Measurements from ENCODE around the gene SLC50A1. TPM values are rescaled to one million over a fixed set of nuclear protein-coding genes. Genes with fewer than 3 reads are reported as not detected.

Gene SLC50A1
- total RNA-seq, 3 donors from 2014 or later (not counting 1 experiment from before 2014, with no cell fraction given), result 31.7 to 33.5 (median 32.7) TPM

- H3K4me3 Mint-ChIP-seq, result no peak overlapping the region
- H3K36me3 Mint-ChIP-seq, result no peaks in the 10 kb centered on the region
- peaks cover 0 to 9% of the 10 kb centered on the region in 2 donors for H3K27me3 Mint-ChIP-seq (ENCODE audit: low read depth in 2 of 2)
- Histone ChIP-seq H3K4me1 (ENCODE audit: control insufficient read depth, insufficient read depth, low read length) (no peaks in the 10 kb centered on the region), H3K4me3 (ENCODE audit: low read length) (no peak overlapping the region), H3K27me3 (ENCODE audit: control insufficient read depth, insufficient read depth, low read length) (no peaks in the 10 kb centered on the region), H3K9me3 (ENCODE audit: control insufficient read depth, insufficient read depth, low read length) (no peaks in the 10 kb centered on the region), H3K27ac (ENCODE audit: low read length) (no peak overlapping the region), H3K36me3 (ENCODE audit: control insufficient read depth, insufficient read depth, low read length) (no peaks in the 10 kb centered on the region)
- ATAC-seq, result no peak
- intact Hi-C loops (cut with micrococcal nuclease), result no loop called here
- WGBS (ENCODE audit: insufficient coverage), result 91% methylated on average over 5 of the region's 8 CpGs
- no peak overlapping the region for H3K27ac Mint-ChIP-seq
- no peaks in the 10 kb centered on the region for H3K4me1 Mint-ChIP-seq
- DNase-seq, result no peak
- no peak for TF ChIP-seq CTCF (IDR thresholded peaks at IDR 0.05)
- H3K9me3 Mint-ChIP-seq, result no peaks in the 10 kb centered on the region
These were observed 25.3 kb upstream of the SLC50A1 start for GRCh38 chr1:155110381-155110780.

DNA sequence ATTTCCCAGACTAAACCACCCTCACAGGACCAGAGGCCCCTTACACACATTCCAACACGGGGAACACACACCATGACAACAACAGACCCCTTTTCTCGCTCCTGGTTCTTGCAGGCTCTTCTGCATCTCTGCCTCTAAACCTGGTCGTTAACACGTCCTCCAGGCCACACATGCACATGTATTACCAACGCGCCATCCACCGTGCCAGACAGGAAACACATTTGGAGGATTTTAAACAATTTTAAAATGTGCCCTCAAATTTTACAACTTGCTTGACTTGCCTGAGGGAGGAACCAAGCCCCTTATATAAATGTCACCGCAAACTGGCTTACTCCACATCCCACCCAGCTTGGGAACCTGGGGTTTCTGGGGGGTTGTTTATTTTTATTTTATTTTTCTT lies 24.8 kb upstream of the SLC50A1 start:
- H3K4me1 ChIP-seq (ENCODE audit: control insufficient read depth, insufficient read depth, low read length), result no peaks in the 10 kb centered on the region
- no peak overlapping the region for H3K27ac ChIP-seq (ENCODE audit: low read length)
- H3K9me3 ChIP-seq (ENCODE audit: control insufficient read depth, insufficient read depth, low read length), result no peaks in the 10 kb centered on the region
- Mint-ChIP-seq H3K36me3 (no peaks in the 10 kb centered on the region), H3K4me1 (no peaks in the 10 kb centered on the region), H3K27me3 (ENCODE audit: low read depth in 2 of 2) (peaks cover 0 to 5% of the 10 kb centered on the region in 2 donors), H3K27ac (no peak overlapping the region), H3K9me3 (no peaks in the 10 kb centered on the region), H3K4me3 (no peak overlapping the region)
- DNase-seq (no peak), ATAC-seq (no peak)
- TF ChIP-seq CTCF (IDR thresholded peaks at IDR 0.05), result no peak
- WGBS (ENCODE audit: insufficient coverage), result 29% methylated on average over 7 of the region's 8 CpGs
- H3K4me3 ChIP-seq (ENCODE audit: low read length), result no peak overlapping the region
- no peaks in the 10 kb centered on the region for H3K27me3 ChIP-seq (ENCODE audit: control insufficient read depth, insufficient read depth, low read length)
- intact Hi-C loops (cut with micrococcal nuclease), result no loop called here
- H3K36me3 ChIP-seq (ENCODE audit: control insufficient read depth, insufficient read depth, low read length), result no peaks in the 10 kb centered on the region

- H3K9me3 ChIP-seq (ENCODE audit: control insufficient read depth, insufficient read depth, low read length), result no peaks in the 10 kb centered on the region
- WGBS (ENCODE audit: insufficient coverage), result 96% methylated on average over 4 of the region's 5 CpGs
- Mint-ChIP-seq H3K4me1 (no peaks in the 10 kb centered on the region), H3K9me3 (no peaks in the 10 kb centered on the region), H3K36me3 (no peaks in the 10 kb centered on the region), H3K27ac (no peak overlapping the region), H3K4me3 (no peak overlapping the region), H3K27me3 (ENCODE audit: low read depth in 2 of 2) (peaks cover 0 to 11% of the 10 kb centered on the region in 2 donors)
- no peak for ATAC-seq
- no peaks in the 10 kb centered on the region for H3K36me3 ChIP-seq (ENCODE audit: control insufficient read depth, insufficient read depth, low read length)
- intact Hi-C loops (cut with micrococcal nuclease), result no loop called here
- no peaks in the 10 kb centered on the region for H3K4me1 ChIP-seq (ENCODE audit: control insufficient read depth, insufficient read depth, low read length)
- no peak for TF ChIP-seq CTCF (IDR thresholded peaks at IDR 0.05)
- no peak overlapping the region for H3K27ac ChIP-seq (ENCODE audit: low read length)
- no peak overlapping the region for H3K4me3 ChIP-seq (ENCODE audit: low read length)
- H3K27me3 ChIP-seq (ENCODE audit: control insufficient read depth, insufficient read depth, low read length), result no peaks in the 10 kb centered on the region
- no peak for DNase-seq
These were observed 22.1 kb upstream of the SLC50A1 start for GRCh38 chr1:155113450-155113980.

GRCh38 chr1:155116113-155116764 lies 19.4 kb upstream of the SLC50A1 start:
- peaks cover 0 to 7% of the 10 kb centered on the region in 2 donors for H3K27me3 Mint-ChIP-seq (ENCODE audit: low read depth in 2 of 2)
- H3K4me1 ChIP-seq (ENCODE audit: control insufficient read depth, insufficient read depth, low read length), result no peaks in the 10 kb centered on the region
- no peak for TF ChIP-seq CTCF (IDR thresholded peaks at IDR 0.05)
- ATAC-seq (no peak), DNase-seq (no peak)
- H3K9me3 Mint-ChIP-seq, result no peaks in the 10 kb centered on the region
- no peaks in the 10 kb centered on the region for H3K27me3 ChIP-seq (ENCODE audit: control insufficient read depth, insufficient read depth, low read length)
- 70% methylated on average over 5 of the region's 5 CpGs for WGBS (ENCODE audit: insufficient coverage)
- H3K27ac Mint-ChIP-seq, result no peak overlapping the region
- H3K9me3 ChIP-seq (ENCODE audit: control insufficient read depth, insufficient read depth, low read length), result no peaks in the 10 kb centered on the region
- H3K4me1 Mint-ChIP-seq, result no peaks in the 10 kb centered on the region
- no peaks in the 10 kb centered on the region for H3K36me3 ChIP-seq (ENCODE audit: control insufficient read depth, insufficient read depth, low read length)
- H3K36me3 Mint-ChIP-seq, result no peaks in the 10 kb centered on the region
- intact Hi-C loops (cut with micrococcal nuclease), result no loop called here
- no peak overlapping the region for H3K27ac ChIP-seq (ENCODE audit: low read length)
- H3K4me3 Mint-ChIP-seq, result no peak overlapping the region
- no peak overlapping the region for H3K4me3 ChIP-seq (ENCODE audit: low read length)
